NT2/D1 (cell line): Measurements from ENCODE around the gene NAP1L1.

Experiments used
- YY1 ChIP-seq: IDR thresholded peaks from 2 replicates; pipeline ENCODE4 v1.6.1; 2011; ENCODE audit not compliant: insufficient read length, insufficient read depth
- ZNF274 ChIP-seq: IDR thresholded peaks from 2 replicates; pipeline ENCODE4 v1.6.1; 2011; ENCODE audit warnings: mild to moderate bottlenecking, low read depth, low read length

DNA sequence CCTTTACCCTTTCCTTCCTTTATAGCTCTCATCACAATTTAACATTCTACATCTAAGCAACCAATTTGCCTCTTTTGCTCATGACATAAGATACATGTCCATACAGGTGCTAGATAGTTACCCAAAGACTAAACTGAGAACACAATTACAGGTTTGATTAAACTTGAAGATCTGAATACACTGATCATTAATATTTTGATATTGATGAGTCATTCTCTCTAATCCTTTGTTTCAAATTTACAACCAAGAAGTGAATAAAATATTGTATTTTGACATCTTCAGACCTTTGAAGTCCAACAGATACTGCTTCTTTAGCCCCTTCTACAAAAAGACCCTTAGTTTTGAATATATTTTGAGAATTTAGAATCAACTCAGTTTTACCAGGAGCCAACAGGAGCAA, 2.6 kb downstream of the NAP1L1 start:
- no peak for TF ChIP-seq ZNF274
- TF ChIP-seq YY1 = no peak
